K562 (cell line): ENCODE results near the gene GPR176. TPM values are rescaled to one million over a fixed set of nuclear protein-coding genes. Genes with fewer than 3 reads are reported as not detected.

Experiments used
- ATAC-seq: fragments of 200-7000 bp; cut with Tn5 transposase; 3 replicates; pipeline ENCODE4 v1.9.1; 2020; ENCODE audit warnings: moderate library complexity
- BruUV-seq: library from RNA; stranded (reverse); fragments of 400-500 nt; replicated peaks from 2 replicates; lab custom pipeline; 2021; lab: Mats Ljungman, UMichigan
- CTCF ChIA-PET: fragments of 300-600 bp; formaldehyde crosslinking; extraction: SDS; loops from one replicate; lab custom pipeline; 2021; ENCODE audit warnings: low intra/inter-chr PET ratio; lab: Yijun Ruan, JAX
- POLR2A ChIA-PET: fragments of 300-600, 350-650 bp; sonication (Branson Sonifier 250); formaldehyde crosslinking; extraction: SDS; loops from one replicate; lab custom pipeline; 2021; ENCODE audit warnings: antibody characterized with exemption, inconsistent platforms; lab: Yijun Ruan, JAX
- DNase-seq, 4 experiments: peaks; one replicate each; pipeline versions ENCODE4 v3.0.0 to v3.0.0-alpha.2; 2011 to 2018; ENCODE audit warnings: low spot score in 3 of 4, mixed read lengths in 3 of 4; ENCODE audit errors: extremely low read depth in 1 of 4
- FAIRE-seq: peaks from 2 replicates; lab custom pipeline; 2011; peaks lifted over from hg19 to GRCh38; lab: Jason Lieb, UNC
- H2AFZ ChIP-seq: 2 replicates; pipeline ENCODE4 v1.6.0; 2011; ENCODE audit warnings: low read depth, low read length, control low read depth, inconsistent platforms
- H3K27ac ChIP-seq: fragments of 200-600 bp; 3 replicates; pipeline ENCODE4 v1.8.0; 2011; ENCODE audit warnings: low read depth, mild to moderate bottlenecking, control low read depth, inconsistent platforms, low read length, moderate library complexity, mixed read lengths; ENCODE audit errors: extremely low read depth
- H3K27me3 ChIP-seq, 2 experiments: fragments of 300-600 bp in 1 of 2; 2 replicates in 1 of 2; 3 replicates in 1 of 2; pipeline versions ENCODE4 v1.6.0 to v1.8.0; 2011; ENCODE audit warnings: inconsistent platforms in 2 of 2, low read length in 2 of 2, mild to moderate bottlenecking in 1 of 2, mixed read lengths in 1 of 2, moderate library complexity in 1 of 2; ENCODE audit not compliant: control insufficient read depth in 2 of 2, insufficient read depth in 2 of 2
- H3K36me3 ChIP-seq: fragments of 300-600 bp; 3 replicates; pipeline ENCODE4 v1.8.0; 2011; ENCODE audit warnings: mild to moderate bottlenecking, low read length, inconsistent platforms; ENCODE audit not compliant: control insufficient read depth, insufficient read depth
- H3K4me1 ChIP-seq, 2 experiments: fragments of 200-600 bp in 1 of 2; replicated peaks in 1 of 2; 2 replicates in 1 of 2; 3 replicates in 1 of 2; pipeline versions ENCODE4 v1.5.1 to v1.8.0; 2011; ENCODE audit warnings: inconsistent platforms in 2 of 2, low read length in 2 of 2, mild to moderate bottlenecking in 1 of 2, mixed read lengths in 1 of 2, moderate library complexity in 1 of 2; ENCODE audit not compliant: control insufficient read depth in 2 of 2, insufficient read depth in 2 of 2
- H3K4me2 ChIP-seq: 2 replicates; pipeline ENCODE4 v1.6.1; 2011; ENCODE audit warnings: low read length, control low read depth, inconsistent platforms, mixed read lengths; ENCODE audit not compliant: insufficient read depth
- H3K4me3 ChIP-seq: fragments of 200-600 bp; sonication (generic), shearing (Covaris generic); 2 replicates; pipeline ENCODE4 v1.5.1; 2016; ENCODE audit warnings: control low read depth, inconsistent platforms
- H3K79me2 ChIP-seq: fragments of 200-600 bp; 3 replicates; pipeline ENCODE4 v1.8.0; 2011; ENCODE audit warnings: low read length, inconsistent platforms; ENCODE audit not compliant: control insufficient read depth, insufficient read depth
- H3K9ac ChIP-seq, 2 experiments: 2 replicates each; pipeline versions ENCODE4 v1.6.0 to v1.6.1; 2011; ENCODE audit warnings: low read depth in 2 of 2, low read length in 2 of 2, control low read depth in 1 of 2, inconsistent platforms in 1 of 2, mild to moderate bottlenecking in 1 of 2, mixed read lengths in 1 of 2; ENCODE audit not compliant: insufficient read depth in 1 of 2
- H3K9me1 ChIP-seq: one replicate; pipeline ENCODE4 v1.6.0; 2011; ENCODE audit warnings: inconsistent platforms, mild to moderate bottlenecking, low read length, moderate library complexity; ENCODE audit not compliant: control insufficient read depth, insufficient read depth
- H3K9me3 ChIP-seq: replicated peaks from 2 replicates; pipeline ENCODE4 v1.5.1; 2011; ENCODE audit warnings: low read depth, low read length, inconsistent platforms; ENCODE audit not compliant: control insufficient read depth, insufficient read depth
- H4K20me1 ChIP-seq: replicated peaks from 2 replicates; pipeline ENCODE4 v1.6.1; 2011; ENCODE audit warnings: low read length, inconsistent platforms, mixed read lengths; ENCODE audit not compliant: control insufficient read depth, insufficient read depth
- CBX2 ChIP-seq: fragments of 200-600 bp; sonication (generic); IDR thresholded peaks from one replicate; pipeline ENCODE4 v1.6.1; 2012; ENCODE audit warnings: mild to moderate bottlenecking, low read length, inconsistent platforms; ENCODE audit not compliant: insufficient read depth, poor library complexity, severe bottlenecking
- PTRF ChIP-seq: fragments of 450-650 bp; IDR thresholded peaks from 2 replicates; pipeline ENCODE4 v1.6.1; 2016; ENCODE audit warnings: mild to moderate bottlenecking, missing genetic modification characterization, missing compliant biosample characterization
- RAD21 ChIP-seq, 2 experiments: fragments of 250-450 bp in 1 of 2; fragments of 450-650 bp in 1 of 2; sonication (Bioruptor Pico) in 1 of 2; formaldehyde crosslinking in 1 of 2; IDR thresholded peaks in 1 of 2; conservative IDR thresholded peaks in 1 of 2; 2 replicates each; pipeline versions ENCODE4 v1.4.0 to v1.8.0; 2020 to 2022; ENCODE audit warnings: mild to moderate bottlenecking in 2 of 2, moderate library complexity in 1 of 2
- USF2 ChIP-seq: sonication (generic); formaldehyde crosslinking; IDR thresholded peaks from 2 replicates; pipeline ENCODE4 v1.5.0; 2020; ENCODE audit warnings: missing genetic modification reagents
- ZKSCAN8 ChIP-seq: fragments of 200-800 bp; sonication (Bioruptor generic); IDR thresholded peaks from 2 replicates; pipeline ENCODE4 v1.6.1; 2016; ENCODE audit warnings: missing genetic modification characterization, missing compliant biosample characterization
- ZNF79 ChIP-seq: fragments of 250-450 bp; sonication (Bioruptor Pico); IDR thresholded peaks from 2 replicates; pipeline ENCODE4 v1.4.0; 2020; ENCODE audit warnings: low read depth, mild to moderate bottlenecking, moderate library complexity
- WGBS: fragments of 100-300 bp; shearing (Covaris generic); methylation state at CpG from one replicate; pipeline ENCODE4 v1.1.6; 2016; ENCODE audit warnings: low coverage, mixed read lengths; ENCODE audit not compliant: insufficient coverage; ENCODE audit errors: missing lambda C conversion rate; 5-methylcytosine and 5-hydroxymethylcytosine counted together
- in situ Hi-C: fragments of 300-500 bp; cut with MboI; formaldehyde crosslinking; loops from 4 replicates; pipeline ENCODE4 v1.15.0; 2018; ENCODE audit warnings: inconsistent platforms, mixed read lengths
- intact Hi-C: fragments of 100-400 bp; cut with micrococcal nuclease; formaldehyde crosslinking; loops from 2 replicates; pipeline ENCODE4 v1.14.2; 2022
- polyA plus RNA-seq, 8 experiments: library from polyadenylated mRNA; depleted of rRNA in 4 of 8; stranded (reverse) in 5 of 8; unstranded in 3 of 8; fragments of >200 nt; fragmentation: Nextera tagmentation in 2 of 8; fragmentation: Illumina TruSeq in 1 of 8; extraction: Ambion mirVana in 2 of 8; extraction: Trizol in 1 of 8; gene quantifications; 2 replicates each; pipeline versions ENCODE4 v1.2.1 to v1.2.3, GENCODE V29; 2011 to 2014; ENCODE audit warnings: inconsistent platforms in 1 of 8, missing spikeins in 1 of 8
- total RNA-seq, 7 experiments: library from RNA; depleted of rRNA in 6 of 7; stranded (reverse); fragments of >200 nt in 6 of 7; fragmentation: Illumina TruSeq in 2 of 7; extraction: Trizol in 2 of 7; gene quantifications; 2 replicates each; pipeline versions ENCODE4 v1.2.1 to v1.2.3, GENCODE V29; 2011 to 2021; ENCODE audit warnings: low replicate concordance in 1 of 7
- TF ChIP-seq, protein P1 (sequence below): fragments of 250-450 bp; sonication (Bioruptor Pico); IDR thresholded peaks from 2 replicates; pipeline ENCODE4 v1.8.0; 2022; ENCODE audit warnings: inconsistent platforms
- TF ChIP-seq, protein P2 (sequence below): sonication (generic); formaldehyde crosslinking; IDR thresholded peaks from 2 replicates; pipeline ENCODE4 v1.8.0; 2022; ENCODE audit warnings: missing genetic modification reagents, mild to moderate bottlenecking, borderline replicate concordance

The GPR176 gene
- total and polyA plus RNA-seq, 9 of the 15 experiments (the other 6 are each of a cell fraction or from before 2014, with no cell fraction given): 0.03 to 1.2 (median 0.76) TPM

DNA sequence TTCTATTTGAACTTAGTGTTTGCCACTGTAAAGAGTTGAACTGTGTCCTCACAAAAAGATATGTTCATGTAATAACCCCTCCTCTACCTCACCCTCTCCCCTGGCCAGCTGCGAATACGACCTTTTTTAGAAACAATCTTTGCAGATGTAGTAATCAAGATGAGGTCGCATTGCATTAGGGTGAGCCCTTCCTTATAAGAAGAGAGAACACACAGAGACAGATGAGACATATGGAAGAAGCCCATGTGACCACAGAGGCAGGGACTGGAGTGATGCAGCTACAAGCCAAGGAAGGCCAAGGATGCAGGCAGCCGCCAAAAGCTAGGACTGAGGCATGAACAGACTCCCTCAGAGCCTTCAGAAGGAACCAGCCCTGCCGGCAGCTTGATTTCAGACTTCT, 27.6 kb downstream of the GPR176 start:
- H3K27me3 ChIP-seq: no peaks in the 10 kb centered on the region
- no peak overlapping the region for H3K9ac ChIP-seq
- ATAC-seq (peak; percentile 33; the same call in 1 of the 3 replicates), FAIRE-seq (no peak), DNase-seq (no peak)
- H3K36me3 ChIP-seq: no peaks in the 10 kb centered on the region
- 27% methylated on average over 5 of the region's 5 CpGs for WGBS
- H3K9me3 ChIP-seq: no peaks in the 10 kb centered on the region
- intact Hi-C loops: no loop called here
- no peak overlapping the region for H2AFZ ChIP-seq
- no TSS peak for BruUV-seq
- H3K27ac ChIP-seq: no peak overlapping the region
- H3K79me2 ChIP-seq: no peaks in the 10 kb centered on the region
- ChIA-PET CTCF (no interaction called here), POLR2A (interaction anchor here (0.9 to 2.7 kb wide), 2 partner anchors 9 to 19 kb away, joined by 3 to 6 read pairs; no protein-coding TSS in a partner anchor)
- TF ChIP-seq CBX2: no peak
- TF ChIP-seq USF2 (CRISPR knock-in tag): peak; percentile 32; the same call in 1 of the 2 replicates
- TF ChIP-seq, all 486 proteins: peak for 1
- Histone ChIP-seq H3K4me2 (no peak overlapping the region), H4K20me1 (no peaks in the 10 kb centered on the region), H3K4me1 (peaks cover 2 to 18% of the 10 kb centered on the region in 2 experiments; a peak in 4 of 5 replicates), H3K4me3 (no peak overlapping the region), H3K9me1 (no peaks in the 10 kb centered on the region)
- in situ Hi-C loops: no loop called here

DNA sequence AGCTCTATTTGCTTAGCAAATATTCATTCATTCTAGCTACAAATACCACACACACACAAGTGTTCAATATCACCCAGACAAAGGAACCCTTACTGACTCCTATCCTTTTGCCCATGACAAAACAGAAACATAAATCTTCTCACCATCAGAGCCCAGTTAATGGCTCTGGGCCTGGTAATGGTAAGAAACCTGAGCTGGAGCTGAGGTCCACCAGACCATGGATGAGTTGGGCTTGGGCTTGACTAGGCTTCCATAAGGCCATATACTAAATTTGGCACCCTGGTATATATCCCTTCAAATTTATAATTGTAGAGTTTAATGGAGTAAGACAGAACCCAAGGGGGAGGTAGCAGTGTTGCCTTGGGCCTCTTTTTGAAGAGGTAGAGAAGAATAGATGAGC, 29.4 kb downstream of the GPR176 start:
- Histone ChIP-seq H3K9ac (no peak overlapping the region), H3K4me3 (no peak overlapping the region), H4K20me1 (no peaks in the 10 kb centered on the region), H3K36me3 (no peaks in the 10 kb centered on the region), H3K9me1 (no peaks in the 10 kb centered on the region), H3K9me3 (no peaks in the 10 kb centered on the region), H3K4me2 (no peak overlapping the region), H3K4me1 (peaks cover 0 to 12% of the 10 kb centered on the region in 2 experiments; a peak in 3 of 5 replicates), H3K27me3 (no peaks in the 10 kb centered on the region), H2AFZ (no peak overlapping the region), H3K79me2 (no peaks in the 10 kb centered on the region), H3K27ac (no peak overlapping the region)
- intact Hi-C loops: no loop called here
- BruUV-seq: no TSS peak
- ChIA-PET CTCF (no interaction called here), POLR2A (interaction anchor here (0.8 to 2.7 kb wide), 2 partner anchors 8 to 13 kb away, joined by 3 to 6 read pairs; no protein-coding TSS in a partner anchor)
- FAIRE-seq: no peak
- DNase-seq: no peak
- in situ Hi-C loops: no loop called here
- no peak for ATAC-seq
- TF ChIP-seq RAD21 (CRISPR knock-in tag; conservative IDR thresholded peaks at IDR 0.05 in 1 of 2, IDR thresholded peaks at IDR 0.05 in 1 of 2) (no peak), ZNF79 (CRISPR knock-in tag) (no peak), PTRF (tag) (no peak), ZKSCAN8 (CRISPR knock-in tag) (no peak)
- TF ChIP-seq, protein P1, sequence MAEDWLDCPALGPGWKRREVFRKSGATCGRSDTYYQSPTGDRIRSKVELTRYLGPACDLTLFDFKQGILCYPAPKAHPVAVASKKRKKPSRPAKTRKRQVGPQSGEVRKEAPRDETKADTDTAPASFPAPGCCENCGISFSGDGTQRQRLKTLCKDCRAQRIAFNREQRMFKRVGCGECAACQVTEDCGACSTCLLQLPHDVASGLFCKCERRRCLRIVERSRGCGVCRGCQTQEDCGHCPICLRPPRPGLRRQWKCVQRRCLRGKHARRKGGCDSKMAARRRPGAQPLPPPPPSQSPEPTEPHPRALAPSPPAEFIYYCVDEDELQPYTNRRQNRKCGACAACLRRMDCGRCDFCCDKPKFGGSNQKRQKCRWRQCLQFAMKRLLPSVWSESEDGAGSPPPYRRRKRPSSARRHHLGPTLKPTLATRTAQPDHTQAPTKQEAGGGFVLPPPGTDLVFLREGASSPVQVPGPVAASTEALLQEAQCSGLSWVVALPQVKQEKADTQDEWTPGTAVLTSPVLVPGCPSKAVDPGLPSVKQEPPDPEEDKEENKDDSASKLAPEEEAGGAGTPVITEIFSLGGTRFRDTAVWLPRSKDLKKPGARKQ: no peak
- TF ChIP-seq, protein P2, sequence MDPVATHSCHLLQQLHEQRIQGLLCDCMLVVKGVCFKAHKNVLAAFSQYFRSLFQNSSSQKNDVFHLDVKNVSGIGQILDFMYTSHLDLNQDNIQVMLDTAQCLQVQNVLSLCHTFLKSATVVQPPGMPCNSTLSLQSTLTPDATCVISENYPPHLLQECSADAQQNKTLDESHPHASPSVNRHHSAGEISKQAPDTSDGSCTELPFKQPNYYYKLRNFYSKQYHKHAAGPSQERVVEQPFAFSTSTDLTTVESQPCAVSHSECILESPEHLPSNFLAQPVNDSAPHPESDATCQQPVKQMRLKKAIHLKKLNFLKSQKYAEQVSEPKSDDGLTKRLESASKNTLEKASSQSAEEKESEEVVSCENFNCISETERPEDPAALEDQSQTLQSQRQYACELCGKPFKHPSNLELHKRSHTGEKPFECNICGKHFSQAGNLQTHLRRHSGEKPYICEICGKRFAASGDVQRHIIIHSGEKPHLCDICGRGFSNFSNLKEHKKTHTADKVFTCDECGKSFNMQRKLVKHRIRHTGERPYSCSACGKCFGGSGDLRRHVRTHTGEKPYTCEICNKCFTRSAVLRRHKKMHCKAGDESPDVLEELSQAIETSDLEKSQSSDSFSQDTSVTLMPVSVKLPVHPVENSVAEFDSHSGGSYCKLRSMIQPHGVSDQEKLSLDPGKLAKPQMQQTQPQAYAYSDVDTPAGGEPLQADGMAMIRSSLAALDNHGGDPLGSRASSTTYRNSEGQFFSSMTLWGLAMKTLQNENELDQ (CRISPR knock-in tag): no peak
